Stimulated activated CD4-positive, alpha-beta T cell treated with anti-CD3 and anti-CD28 coated beads, Interleukin-15, amount 100 ng/mL, for 1 hour (primary cell): ENCODE results near the gene CFP.

Experiments used
- DNase-seq, 2 donors: peaks; one replicate each; pipeline ENCODE4 v3.0.0-alpha.2; 2020; ENCODE audit warnings: low read depth in 1 of 2, low spot score in 1 of 2

CFP gene

DNA sequence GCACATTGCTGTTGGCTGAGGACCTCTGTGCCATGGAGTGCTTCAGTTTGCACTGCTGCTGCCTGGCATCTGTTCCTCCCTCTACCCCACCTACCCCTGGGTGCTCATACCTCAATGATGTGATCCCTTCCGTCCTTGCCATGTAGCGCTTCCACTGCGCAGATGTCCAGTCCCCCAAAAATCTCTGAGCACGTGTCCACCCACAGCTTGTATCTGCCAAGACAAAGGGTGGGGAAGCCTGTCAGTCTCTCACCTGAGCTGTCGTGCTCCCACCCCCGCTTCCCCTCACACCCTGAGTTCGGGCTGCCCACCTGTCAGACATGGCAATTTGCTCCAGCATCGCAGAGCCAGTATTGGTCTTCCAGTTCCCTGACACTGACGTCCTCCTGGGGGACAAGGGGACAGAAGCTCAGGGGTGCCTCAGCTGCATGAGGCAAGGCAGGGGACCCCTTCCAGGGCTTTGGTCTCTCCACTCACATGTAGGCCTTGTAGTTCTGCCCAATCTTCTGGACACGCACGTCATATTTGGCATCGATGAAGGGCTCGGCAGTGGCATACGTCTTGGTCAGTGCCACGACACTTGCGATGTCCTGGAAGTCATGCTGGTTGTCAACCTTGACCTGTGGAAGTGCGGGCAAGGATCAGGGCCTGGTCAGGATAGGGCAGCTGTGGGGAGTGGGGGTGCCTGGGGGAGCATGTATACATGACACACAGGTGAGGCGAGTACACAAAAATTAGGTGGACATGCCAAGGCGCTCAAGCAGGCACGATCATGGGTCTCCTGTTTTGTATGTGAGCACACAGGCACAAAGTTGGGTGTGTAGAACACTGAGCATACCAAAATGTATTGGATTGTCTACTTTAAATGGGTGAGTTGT is 53.5 kb downstream of the CFP start:
- no peak for DNase-seq

DNA sequence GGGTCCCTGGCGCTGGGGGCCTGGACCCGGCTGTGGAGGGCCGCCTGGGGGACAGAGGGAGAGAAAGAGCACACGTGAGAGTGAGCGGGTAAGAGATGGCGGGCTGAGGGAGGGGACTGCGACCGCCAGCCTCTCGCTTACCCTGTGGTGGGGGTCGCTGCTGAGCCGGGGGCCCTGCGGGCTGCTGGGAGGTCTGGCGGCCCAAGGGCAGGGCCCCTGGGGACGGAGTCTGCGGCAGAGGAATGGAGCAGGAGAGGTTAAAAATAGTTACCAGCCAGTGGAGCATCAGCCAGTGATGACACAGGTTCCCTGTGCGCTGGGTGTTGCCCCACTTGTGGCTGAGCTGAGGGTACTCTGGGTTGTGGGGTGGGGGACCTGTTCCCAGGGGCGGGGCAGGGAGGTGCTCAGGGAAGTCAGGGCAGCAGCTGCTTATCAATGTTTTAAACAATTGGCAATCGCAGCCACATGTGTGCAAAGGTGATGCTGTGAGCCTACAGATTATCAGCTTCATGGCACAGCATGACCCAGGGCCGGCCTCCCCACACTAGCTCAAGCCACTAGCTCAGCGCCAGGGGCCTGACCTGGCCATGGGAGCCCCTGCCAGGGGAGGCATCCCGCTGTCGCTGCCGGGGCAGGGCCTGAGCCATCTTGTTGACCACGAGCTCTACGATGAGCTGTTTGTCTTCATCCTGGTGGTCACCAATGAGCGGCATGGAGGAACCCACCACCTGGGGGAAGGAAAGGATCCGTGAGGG is 55.0 kb downstream of the CFP start:
- no peak for DNase-seq

GRCh38 chrX:47574076-47574546 is 55.6 kb downstream of the CFP start:
- DNase-seq, result no peak

- DNase-seq, result no peak
Observed at GRCh38 chrX:47573341-47574075, 56.2 kb downstream of the CFP start.
